ENCODE data around the gene ACTN4.

DNA sequence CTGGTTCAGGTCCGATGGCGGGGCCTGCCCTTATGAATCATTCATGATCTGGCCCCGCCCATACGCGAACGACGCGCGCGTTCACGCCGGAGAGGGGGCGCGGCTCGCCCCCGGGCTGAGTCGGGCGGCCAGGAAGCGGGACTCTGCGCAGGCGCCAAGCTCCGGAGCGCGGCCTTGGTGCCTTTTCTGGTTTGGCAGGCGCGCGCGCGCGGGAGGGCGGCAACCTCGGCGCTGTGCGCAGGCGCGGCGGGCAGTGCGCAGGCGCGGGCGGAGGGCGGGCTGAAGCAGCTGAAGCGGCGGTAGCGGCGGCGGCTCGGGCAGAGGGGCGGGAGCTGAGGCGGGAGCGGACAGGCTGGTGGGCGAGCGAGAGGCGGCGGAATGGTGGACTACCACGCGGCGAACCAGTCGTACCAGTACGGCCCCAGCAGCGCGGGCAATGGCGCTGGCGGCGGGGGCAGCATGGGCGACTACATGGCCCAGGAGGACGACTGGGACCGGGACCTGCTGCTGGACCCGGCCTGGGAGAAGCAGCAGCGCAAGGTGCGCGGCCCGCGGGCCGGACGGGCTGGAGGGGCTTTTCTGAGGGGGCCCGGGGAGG lies at the start of gene ACTN4:
- TF ChIP-seq, protein P1, sequence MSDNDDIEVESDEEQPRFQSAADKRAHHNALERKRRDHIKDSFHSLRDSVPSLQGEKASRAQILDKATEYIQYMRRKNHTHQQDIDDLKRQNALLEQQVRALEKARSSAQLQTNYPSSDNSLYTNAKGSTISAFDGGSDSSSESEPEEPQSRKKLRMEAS (IDR thresholded peaks at IDR 0.05; ENCODE audit: low read depth, low read length), result peak; percentile 48; the same call in 1 of the 2 replicates
- TF ChIP-seq, protein P2, sequence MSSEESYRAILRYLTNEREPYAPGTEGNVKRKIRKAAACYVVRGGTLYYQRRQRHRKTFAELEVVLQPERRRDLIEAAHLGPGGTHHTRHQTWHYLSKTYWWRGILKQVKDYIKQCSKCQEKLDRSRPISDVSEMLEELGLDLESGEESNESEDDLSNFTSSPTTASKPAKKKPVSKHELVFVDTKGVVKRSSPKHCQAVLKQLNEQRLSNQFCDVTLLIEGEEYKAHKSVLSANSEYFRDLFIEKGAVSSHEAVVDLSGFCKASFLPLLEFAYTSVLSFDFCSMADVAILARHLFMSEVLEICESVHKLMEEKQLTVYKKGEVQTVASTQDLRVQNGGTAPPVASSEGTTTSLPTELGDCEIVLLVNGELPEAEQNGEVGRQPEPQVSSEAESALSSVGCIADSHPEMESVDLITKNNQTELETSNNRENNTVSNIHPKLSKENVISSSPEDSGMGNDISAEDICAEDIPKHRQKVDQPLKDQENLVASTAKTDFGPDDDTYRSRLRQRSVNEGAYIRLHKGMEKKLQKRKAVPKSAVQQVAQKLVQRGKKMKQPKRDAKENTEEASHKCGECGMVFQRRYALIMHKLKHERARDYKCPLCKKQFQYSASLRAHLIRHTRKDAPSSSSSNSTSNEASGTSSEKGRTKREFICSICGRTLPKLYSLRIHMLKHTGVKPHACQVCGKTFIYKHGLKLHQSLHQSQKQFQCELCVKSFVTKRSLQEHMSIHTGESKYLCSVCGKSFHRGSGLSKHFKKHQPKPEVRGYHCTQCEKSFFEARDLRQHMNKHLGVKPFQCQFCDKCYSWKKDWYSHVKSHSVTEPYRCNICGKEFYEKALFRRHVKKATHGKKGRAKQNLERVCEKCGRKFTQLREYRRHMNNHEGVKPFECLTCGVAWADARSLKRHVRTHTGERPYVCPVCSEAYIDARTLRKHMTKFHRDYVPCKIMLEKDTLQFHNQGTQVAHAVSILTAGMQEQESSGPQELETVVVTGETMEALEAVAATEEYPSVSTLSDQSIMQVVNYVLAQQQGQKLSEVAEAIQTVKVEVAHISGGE (CRISPR knock-in tag; IDR thresholded peaks at IDR 0.05), result no peak
- TF ChIP-seq, protein P3, sequence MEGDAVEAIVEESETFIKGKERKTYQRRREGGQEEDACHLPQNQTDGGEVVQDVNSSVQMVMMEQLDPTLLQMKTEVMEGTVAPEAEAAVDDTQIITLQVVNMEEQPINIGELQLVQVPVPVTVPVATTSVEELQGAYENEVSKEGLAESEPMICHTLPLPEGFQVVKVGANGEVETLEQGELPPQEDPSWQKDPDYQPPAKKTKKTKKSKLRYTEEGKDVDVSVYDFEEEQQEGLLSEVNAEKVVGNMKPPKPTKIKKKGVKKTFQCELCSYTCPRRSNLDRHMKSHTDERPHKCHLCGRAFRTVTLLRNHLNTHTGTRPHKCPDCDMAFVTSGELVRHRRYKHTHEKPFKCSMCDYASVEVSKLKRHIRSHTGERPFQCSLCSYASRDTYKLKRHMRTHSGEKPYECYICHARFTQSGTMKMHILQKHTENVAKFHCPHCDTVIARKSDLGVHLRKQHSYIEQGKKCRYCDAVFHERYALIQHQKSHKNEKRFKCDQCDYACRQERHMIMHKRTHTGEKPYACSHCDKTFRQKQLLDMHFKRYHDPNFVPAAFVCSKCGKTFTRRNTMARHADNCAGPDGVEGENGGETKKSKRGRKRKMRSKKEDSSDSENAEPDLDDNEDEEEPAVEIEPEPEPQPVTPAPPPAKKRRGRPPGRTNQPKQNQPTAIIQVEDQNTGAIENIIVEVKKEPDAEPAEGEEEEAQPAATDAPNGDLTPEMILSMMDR (IDR thresholded peaks at IDR 0.05 in 2 of 3, conservative IDR thresholded peaks at IDR 0.05 in 1 of 3; ENCODE audit: control insufficient read depth in 2 of 3, extremely low read depth in 1 of 3, insufficient read depth in 1 of 3, low read depth in 3 of 3, low read length in 3 of 3), result no peak

All from GM12878 (cell line).